Peyer's patch (tissue), 4 donors: Measurements from ENCODE around the gene SLC17A3.

Experiments used
- CTCF ChIP-seq, 6 experiments: fragments of 450-650 bp in 4 of 6; fragments of 200-600 bp in 2 of 6; sonication (generic) in 1 of 6; IDR thresholded peaks; one replicate each; pipeline ENCODE4 v1.5.1; 2017 to 2019; ENCODE audit warnings: antibody characterized with exemption in 6 of 6, mild to moderate bottlenecking in 3 of 6, moderate library complexity in 1 of 6
- POLR2A ChIP-seq, 2 donors: fragments of 450-650 bp; IDR thresholded peaks; one replicate each; pipeline ENCODE4 v1.5.1; 2017; ENCODE audit warnings: antibody characterized with exemption in 2 of 2, mild to moderate bottlenecking in 2 of 2, moderate library complexity in 2 of 2

- TF ChIP-seq CTCF (IDR thresholded peaks at IDR 0.05) (no peak), POLR2A (IDR thresholded peaks at IDR 0.05) (no peak)
Measured at GRCh38 chr6:25833136-25833535, 40.9 kb downstream of the SLC17A3 start.
